ENCODE data around the gene MOAP1.
"Not testable (repeated sequence)": the region's sequence is repeated elsewhere in the genome, so short reads cannot be mapped to it uniquely, and the experiment has no call there.

The MOAP1 gene

DNA sequence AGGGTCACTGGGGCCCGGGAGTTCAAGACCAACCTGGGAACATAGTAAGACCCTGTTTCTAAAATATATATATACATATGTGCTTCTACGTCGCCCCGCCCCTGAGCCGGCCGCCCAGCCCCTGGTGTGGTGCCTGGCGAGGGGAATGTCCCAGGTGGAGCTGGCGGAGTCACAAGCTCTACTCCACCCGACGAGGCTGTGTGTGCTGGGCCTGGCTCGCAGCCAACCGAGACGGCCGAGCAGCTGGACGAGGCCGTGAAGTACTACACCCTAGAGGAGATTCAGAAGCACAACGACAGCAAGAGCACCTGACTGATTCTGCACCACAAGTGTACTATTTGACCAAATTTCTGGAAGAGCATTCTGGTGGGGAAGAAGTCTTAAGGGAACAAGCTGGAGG, 46.8 kb downstream of the MOAP1 start:
- Mint-ChIP-seq H3K36me3 (no peaks in the 10 kb centered on the region), H3K4me3 (no peak overlapping the region), H3K27me3 (no peaks in the 10 kb centered on the region), H3K4me1 (ENCODE audit: low read depth) (peaks cover 2% of the 10 kb centered on the region), H3K9me3 (ENCODE audit: low read depth) (no peaks in the 10 kb centered on the region), H3K27ac (no peak overlapping the region)

- not testable (repeated sequence) for H3K27ac Mint-ChIP-seq; H3K4me3 Mint-ChIP-seq; H3K27me3 Mint-ChIP-seq; H3K9me3 Mint-ChIP-seq (ENCODE audit: low read depth); H3K4me1 Mint-ChIP-seq (ENCODE audit: low read depth); H3K36me3 Mint-ChIP-seq
Observed at GRCh38 chr14:93136508-93136907, 48.2 kb downstream of the MOAP1 start.

- Mint-ChIP-seq H3K27me3 (no peaks in the 10 kb centered on the region), H3K4me1 (ENCODE audit: low read depth) (peaks cover 2% of the 10 kb centered on the region), H3K9me3 (ENCODE audit: low read depth) (no peaks in the 10 kb centered on the region), H3K36me3 (no peaks in the 10 kb centered on the region), H3K4me3 (no peak overlapping the region), H3K27ac (no peak overlapping the region)
Observed at GRCh38 chr14:93136009-93136408, 48.7 kb downstream of the MOAP1 start.

GRCh38 chr14:93135399-93135798, 49.3 kb downstream of the MOAP1 start:
- Mint-ChIP-seq H3K27me3 (no peaks in the 10 kb centered on the region), H3K36me3 (no peaks in the 10 kb centered on the region), H3K4me1 (ENCODE audit: low read depth) (peaks cover 2% of the 10 kb centered on the region), H3K4me3 (no peak overlapping the region), H3K9me3 (ENCODE audit: low read depth) (no peaks in the 10 kb centered on the region), H3K27ac (no peak overlapping the region)

DNA sequence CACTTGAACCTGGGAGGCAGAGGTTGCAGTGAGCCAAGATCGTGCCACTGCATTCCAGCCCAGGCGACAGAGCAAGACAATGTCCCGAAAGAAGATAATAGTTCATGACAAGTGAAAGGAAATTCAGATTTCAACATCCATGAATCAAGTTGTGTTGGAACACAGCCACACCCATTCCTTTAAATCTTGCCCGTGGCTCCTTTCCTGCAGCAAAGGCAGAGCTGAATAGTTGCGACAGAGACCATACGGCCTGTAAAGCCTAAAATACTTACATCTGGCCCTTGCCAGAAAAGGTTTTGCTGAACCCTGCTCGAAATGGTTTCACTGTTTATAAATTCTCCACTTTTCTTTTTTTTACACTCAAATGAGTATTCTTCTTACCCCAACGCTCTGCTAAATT, 51.2 kb downstream of the MOAP1 start:
- Mint-ChIP-seq H3K27ac (no peak overlapping the region), H3K36me3 (no peaks in the 10 kb centered on the region), H3K27me3 (no peaks in the 10 kb centered on the region), H3K9me3 (ENCODE audit: low read depth) (no peaks in the 10 kb centered on the region), H3K4me3 (no peak overlapping the region), H3K4me1 (ENCODE audit: low read depth) (no peaks in the 10 kb centered on the region)

DNA sequence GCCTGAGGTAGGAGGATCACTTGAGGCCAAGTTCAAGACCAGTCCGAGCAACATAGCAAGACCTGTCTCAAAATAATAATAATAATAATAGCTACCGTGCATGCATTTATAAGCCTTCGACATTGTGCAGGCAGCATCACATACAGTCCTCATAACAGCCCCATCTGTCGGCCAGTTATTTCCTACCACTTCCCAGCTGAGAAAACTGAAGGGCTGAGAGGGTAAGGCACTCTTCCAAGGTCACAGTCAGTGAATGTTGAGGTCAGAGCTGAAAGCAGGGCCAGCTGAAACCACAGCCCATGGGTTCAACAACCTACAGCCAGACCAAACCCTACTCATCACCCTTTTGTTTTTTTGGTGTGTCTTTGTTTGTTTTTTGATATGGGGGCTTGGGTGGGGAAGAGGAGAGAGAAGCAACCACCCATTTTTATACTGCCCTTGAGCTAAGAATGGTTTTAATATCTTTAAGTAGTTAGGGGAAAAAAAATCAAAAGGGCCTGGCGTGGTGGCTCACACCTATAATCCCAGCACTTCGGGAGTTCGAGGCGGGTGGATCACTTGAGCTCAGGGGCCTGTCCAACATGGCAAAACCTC, 52.1 kb downstream of the MOAP1 start:
- Mint-ChIP-seq H3K27ac (no peak overlapping the region), H3K36me3 (no peaks in the 10 kb centered on the region), H3K4me1 (ENCODE audit: low read depth) (no peaks in the 10 kb centered on the region), H3K27me3 (no peaks in the 10 kb centered on the region), H3K4me3 (no peak overlapping the region), H3K9me3 (ENCODE audit: low read depth) (no peaks in the 10 kb centered on the region)

Measured in activated naive CD8-positive, alpha-beta T cell (primary cell).